K562 (cell line): ENCODE measurements around the gene SREBF1. TPM values are rescaled to one million over a fixed set of nuclear protein-coding genes. Genes with fewer than 3 reads are reported as not detected.

ENCODE experiments used
- ATF7 ChIP-seq: fragments of 450-650 bp; IDR thresholded peaks from 2 replicates; pipeline ENCODE4 v1.7.1; 2014; ENCODE audit warnings: mild to moderate bottlenecking, moderate library complexity
- CHD1 ChIP-seq: fragments of 200-600 bp; sonication (generic); IDR thresholded peaks from one replicate; pipeline ENCODE4 v1.6.1; 2012; ENCODE audit warnings: mild to moderate bottlenecking, moderate library complexity, low read length, inconsistent platforms
- ERF ChIP-seq: fragments of 450-650 bp; formaldehyde crosslinking; IDR thresholded peaks from 2 replicates; pipeline ENCODE4 v1.4.0; 2020; ENCODE audit warnings: mild to moderate bottlenecking, mixed read lengths
- GABPB1 ChIP-seq: sonication (generic); formaldehyde crosslinking; IDR thresholded peaks from 2 replicates; pipeline ENCODE4 v1.8.0; 2022; ENCODE audit warnings: mild to moderate bottlenecking, missing genetic modification reagents
- JUN ChIP-seq, 2 experiments: sonication (generic) in 1 of 2; formaldehyde crosslinking in 1 of 2; IDR thresholded peaks; 2 replicates each; pipeline versions ENCODE4 v1.6.1 to v1.8.0; 2012 to 2022; ENCODE audit warnings: borderline replicate concordance in 2 of 2, mild to moderate bottlenecking in 2 of 2, improper control_type of control experiment in 1 of 2, low read depth in 1 of 2, low read length in 1 of 2, missing genetic modification reagents in 1 of 2
- NR2C1 ChIP-seq, 2 experiments: fragments of 450-650 bp; IDR thresholded peaks; 2 replicates each; pipeline ENCODE4 v1.6.1; 2017; ENCODE audit warnings: mild to moderate bottlenecking in 2 of 2, antibody characterized with exemption in 1 of 2, inconsistent platforms in 1 of 2, missing compliant biosample characterization in 1 of 2, missing genetic modification characterization in 1 of 2
- NR4A1 ChIP-seq, 2 experiments: fragments of 250-450 bp in 1 of 2; fragments of 450-650 bp in 1 of 2; sonication (Bioruptor Pico) in 1 of 2; IDR thresholded peaks; 2 replicates each; pipeline versions ENCODE4 v1.4.0 to v1.6.1; 2016 to 2020; ENCODE audit warnings: mild to moderate bottlenecking in 2 of 2, missing compliant biosample characterization in 1 of 2, missing genetic modification characterization in 1 of 2, moderate library complexity in 1 of 2
- PCBP1 ChIP-seq: fragments of 200-400 bp; formaldehyde crosslinking; IDR thresholded peaks from 2 replicates; pipeline ENCODE4 v1.6.1; 2018; ENCODE audit warnings: mild to moderate bottlenecking, low read depth, low read length; ENCODE audit not compliant: poor library complexity, severe bottlenecking
- POLR2B ChIP-seq: fragments of 450-650 bp; IDR thresholded peaks from 2 replicates; pipeline ENCODE4 v1.6.1; 2018; ENCODE audit warnings: low read depth; ENCODE audit not compliant: partially characterized antibody
- RBM14 ChIP-seq: fragments of 200-400 bp; formaldehyde crosslinking; IDR thresholded peaks from 2 replicates; pipeline ENCODE4 v1.6.1; 2018; ENCODE audit warnings: low read depth, mild to moderate bottlenecking, low read length, moderate library complexity, borderline replicate concordance; ENCODE audit not compliant: insufficient read depth
- SMAD4 ChIP-seq: fragments of 250-450 bp; sonication (Bioruptor Pico); conservative IDR thresholded peaks from 2 replicates; pipeline ENCODE4 v1.8.0; 2021; ENCODE audit warnings: inconsistent platforms, mild to moderate bottlenecking, moderate library complexity
- SP1 ChIP-seq: sonication (generic); formaldehyde crosslinking; IDR thresholded peaks from 2 replicates; pipeline ENCODE4 v1.8.1; 2022; ENCODE audit warnings: mild to moderate bottlenecking, missing genetic modification reagents
- TAF1 ChIP-seq: IDR thresholded peaks from 2 replicates; pipeline ENCODE4 v1.6.1; 2011; ENCODE audit warnings: mild to moderate bottlenecking, low read length, moderate library complexity; ENCODE audit not compliant: insufficient read depth, control insufficient read depth, severe bottlenecking; ENCODE audit errors: extremely low read depth
- YY1 ChIP-seq, 3 experiments: IDR thresholded peaks; 2 replicates each; pipeline ENCODE4 v1.6.1; 2011; ENCODE audit warnings: low read length in 2 of 3, mild to moderate bottlenecking in 2 of 3, moderate library complexity in 2 of 3, borderline replicate concordance in 1 of 3, control low read depth in 1 of 3, low read depth in 1 of 3; ENCODE audit not compliant: insufficient read depth in 3 of 3, insufficient replicate concordance in 2 of 3, control insufficient read depth in 1 of 3, insufficient read length in 1 of 3; ENCODE audit errors: extremely low read depth in 1 of 3
- ZMIZ1 ChIP-seq, 2 experiments: fragments of 150-350 bp in 1 of 2; IDR thresholded peaks; 2 replicates each; pipeline ENCODE4 v1.6.1; 2012 to 2016; ENCODE audit warnings: low read depth in 2 of 2, low read length in 2 of 2, mild to moderate bottlenecking in 1 of 2, moderate library complexity in 1 of 2
- ZNF217 ChIP-seq: sonication (generic); formaldehyde crosslinking; IDR thresholded peaks from 2 replicates; pipeline ENCODE4 v1.8.0; 2022; ENCODE audit warnings: mild to moderate bottlenecking, missing genetic modification reagents
- polyA plus RNA-seq, 8 experiments: library from polyadenylated mRNA; depleted of rRNA in 4 of 8; stranded (reverse) in 5 of 8; unstranded in 3 of 8; fragments of >200 nt; fragmentation: Nextera tagmentation in 2 of 8; fragmentation: Illumina TruSeq in 1 of 8; extraction: Ambion mirVana in 2 of 8; extraction: Trizol in 1 of 8; gene quantifications; 2 replicates each; pipeline versions ENCODE4 v1.2.1 to v1.2.3, GENCODE V29; 2011 to 2014; ENCODE audit warnings: inconsistent platforms in 1 of 8, missing spikeins in 1 of 8
- total RNA-seq, 7 experiments: library from RNA; depleted of rRNA in 6 of 7; stranded (reverse); fragments of >200 nt in 6 of 7; fragmentation: Illumina TruSeq in 2 of 7; extraction: Trizol in 2 of 7; gene quantifications; 2 replicates each; pipeline versions ENCODE4 v1.2.1 to v1.2.3, GENCODE V29; 2011 to 2021; ENCODE audit warnings: low replicate concordance in 1 of 7

The SREBF1 gene
- total and polyA plus RNA-seq, 9 of the 15 experiments (the other 6 are each of a cell fraction or from before 2014, with no cell fraction given): 1.6 to 169 (median 69.4) TPM

GRCh38 chr17:17836250-17836817 lies 452 bp downstream of the SREBF1 start (continued):
- TF ChIP-seq TAF1 (peak; percentile 73), ERF (CRISPR knock-in tag) (peak; percentile 43; the same call in 1 of the 2 replicates), CHD1 (peak; percentile 82), SMAD4 (peak; percentile 77), SP1 (CRISPR knock-in tag) (peak; percentile 79), ZMIZ1 (IDR thresholded peaks at IDR 0.05; ENCODE audit: low read depth in 2 of 2, low read length in 2 of 2) (peak in 1 of 2 experiments; percentile 53; a peak in 1 of 4 replicates), NR4A1 (CRISPR knock-in tag; IDR thresholded peaks at IDR 0.05) (no peak), NR4A1 (tag; IDR thresholded peaks at IDR 0.05) (no peak), ATF7 (peak; percentile 98), RBM14 (no peak), GABPB1 (CRISPR knock-in tag) (peak; percentile 69), JUN (IDR thresholded peaks at IDR 0.05; ENCODE audit: borderline replicate concordance, low read depth, low read length) (peak; percentile 73), JUN (CRISPR knock-in tag; IDR thresholded peaks at IDR 0.05; ENCODE audit: borderline replicate concordance) (no peak), ZNF217 (CRISPR knock-in tag) (no peak), POLR2B (peak; percentile 92), YY1 (IDR thresholded peaks at IDR 0.05; ENCODE audit: borderline replicate concordance in 1 of 3, control insufficient read depth in 1 of 3, extremely low read depth in 1 of 3, insufficient read depth in 3 of 3, insufficient read length in 1 of 3, insufficient replicate concordance in 2 of 3, low read depth in 1 of 3, low read length in 2 of 3) (peak in 2 of 3 experiments; percentile 70 to 83), PCBP1 (peak; percentile 82), NR2C1 (IDR thresholded peaks at IDR 0.05) (no peak), NR2C1 (tag; IDR thresholded peaks at IDR 0.05) (no peak)
